Brain microvascular endothelial cell (primary cell): Measurements from ENCODE around the gene FBXW7.

Source experiments
- DNase-seq: peaks from one replicate; pipeline ENCODE4 v3.0.0-alpha.2; 2020
- H3K27ac ChIP-seq: fragments of 250-450 bp; sonication (Bioruptor Pico); 2 replicates; pipeline ENCODE4 v1.5.1; 2020; ENCODE audit warnings: mild to moderate bottlenecking, moderate library complexity
- H3K27me3 ChIP-seq: fragments of 250-450 bp; sonication (Bioruptor Pico); replicated peaks from 2 replicates; pipeline ENCODE4 v1.5.1; 2020; ENCODE audit warnings: mild to moderate bottlenecking
- H3K36me3 ChIP-seq: fragments of 250-450 bp; sonication (Bioruptor Pico); replicated peaks from 2 replicates; pipeline ENCODE4 v1.5.1; 2020; ENCODE audit warnings: mild to moderate bottlenecking
- H3K4me3 ChIP-seq: 2 replicates; pipeline ENCODE4 v1.5.1; 2011; ENCODE audit warnings: low read depth, mild to moderate bottlenecking, control low read depth, low read length, moderate library complexity
- in situ Hi-C: cut with HindIII; loops from 2 replicates; pipeline ENCODE4 v1.10.0; 2017; ENCODE audit warnings: low sequenced_read_pairs, low pct_ligation_motif_present
- TF ChIP-seq, protein P1 (sequence below): IDR thresholded peaks from 2 replicates; pipeline ENCODE4 v1.5.1; 2011; ENCODE audit warnings: low read depth, mild to moderate bottlenecking, moderate library complexity, low read length, control low read depth, inconsistent platforms; ENCODE audit errors: missing control alignments

FBXW7 gene

DNA sequence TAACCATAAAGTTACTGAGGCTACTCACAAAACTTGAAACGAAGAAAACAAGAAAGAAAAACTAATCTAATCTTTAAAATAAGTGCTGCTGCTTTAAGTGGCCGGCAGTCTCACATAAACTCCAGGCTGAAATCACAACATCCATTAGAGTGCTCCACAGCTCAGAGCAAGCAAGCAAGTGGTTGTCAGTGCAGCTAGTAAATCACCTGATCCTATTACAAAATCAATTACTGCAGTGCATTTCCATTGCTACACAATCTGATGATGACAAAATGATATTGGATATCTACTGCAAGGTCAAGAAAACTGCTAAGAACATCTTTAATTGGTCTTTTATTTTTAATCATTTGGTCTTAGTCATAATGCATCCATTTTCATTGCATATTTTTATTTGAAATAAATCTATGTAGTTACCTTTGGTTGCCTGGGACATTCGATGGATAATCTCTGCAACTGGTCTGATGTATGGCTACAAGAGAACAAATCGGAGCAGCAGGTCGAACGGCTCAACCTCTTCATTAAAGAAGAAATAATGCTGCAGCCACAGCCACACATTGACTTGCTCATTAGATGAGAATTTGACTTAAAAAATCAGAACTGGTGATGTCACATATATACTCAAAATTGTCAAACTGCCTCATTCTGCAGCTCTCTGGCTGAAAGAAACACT lies 87.7 kb downstream of the FBXW7 start:
- in situ Hi-C loops, result no loop called here
- H3K36me3 ChIP-seq, result no peaks in the 10 kb centered on the region
- TF ChIP-seq, protein P1, sequence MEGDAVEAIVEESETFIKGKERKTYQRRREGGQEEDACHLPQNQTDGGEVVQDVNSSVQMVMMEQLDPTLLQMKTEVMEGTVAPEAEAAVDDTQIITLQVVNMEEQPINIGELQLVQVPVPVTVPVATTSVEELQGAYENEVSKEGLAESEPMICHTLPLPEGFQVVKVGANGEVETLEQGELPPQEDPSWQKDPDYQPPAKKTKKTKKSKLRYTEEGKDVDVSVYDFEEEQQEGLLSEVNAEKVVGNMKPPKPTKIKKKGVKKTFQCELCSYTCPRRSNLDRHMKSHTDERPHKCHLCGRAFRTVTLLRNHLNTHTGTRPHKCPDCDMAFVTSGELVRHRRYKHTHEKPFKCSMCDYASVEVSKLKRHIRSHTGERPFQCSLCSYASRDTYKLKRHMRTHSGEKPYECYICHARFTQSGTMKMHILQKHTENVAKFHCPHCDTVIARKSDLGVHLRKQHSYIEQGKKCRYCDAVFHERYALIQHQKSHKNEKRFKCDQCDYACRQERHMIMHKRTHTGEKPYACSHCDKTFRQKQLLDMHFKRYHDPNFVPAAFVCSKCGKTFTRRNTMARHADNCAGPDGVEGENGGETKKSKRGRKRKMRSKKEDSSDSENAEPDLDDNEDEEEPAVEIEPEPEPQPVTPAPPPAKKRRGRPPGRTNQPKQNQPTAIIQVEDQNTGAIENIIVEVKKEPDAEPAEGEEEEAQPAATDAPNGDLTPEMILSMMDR, result no peak
- DNase-seq, result no peak
- H3K27me3 ChIP-seq, result no peaks in the 10 kb centered on the region
- H3K4me3 ChIP-seq, result no peak overlapping the region
- no peak overlapping the region for H3K27ac ChIP-seq

DNA sequence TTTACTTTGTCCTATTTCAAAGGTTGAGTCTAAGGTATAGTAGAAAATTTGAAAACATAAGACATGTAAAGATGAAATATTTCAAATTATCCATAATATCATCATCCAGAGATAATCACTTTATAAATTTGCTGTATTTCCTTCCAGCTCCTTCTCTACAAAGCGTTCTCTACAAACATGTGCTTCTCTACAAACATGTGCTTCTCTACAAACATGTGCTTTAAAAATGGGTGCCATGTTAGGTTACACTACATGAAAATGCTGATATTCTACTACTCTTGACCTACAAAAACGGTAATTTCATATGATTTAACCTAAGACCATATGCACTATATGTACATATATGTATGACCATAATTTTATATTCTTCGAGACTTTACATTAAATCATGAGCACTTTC lies 92.0 kb downstream of the FBXW7 start:
- DNase-seq, result no peak
- Histone ChIP-seq H3K4me3 (no peak overlapping the region), H3K27ac (no peak overlapping the region), H3K36me3 (no peaks in the 10 kb centered on the region), H3K27me3 (no peaks in the 10 kb centered on the region)
- TF ChIP-seq, protein P1, result no peak
- in situ Hi-C loops, result no loop called here

DNA sequence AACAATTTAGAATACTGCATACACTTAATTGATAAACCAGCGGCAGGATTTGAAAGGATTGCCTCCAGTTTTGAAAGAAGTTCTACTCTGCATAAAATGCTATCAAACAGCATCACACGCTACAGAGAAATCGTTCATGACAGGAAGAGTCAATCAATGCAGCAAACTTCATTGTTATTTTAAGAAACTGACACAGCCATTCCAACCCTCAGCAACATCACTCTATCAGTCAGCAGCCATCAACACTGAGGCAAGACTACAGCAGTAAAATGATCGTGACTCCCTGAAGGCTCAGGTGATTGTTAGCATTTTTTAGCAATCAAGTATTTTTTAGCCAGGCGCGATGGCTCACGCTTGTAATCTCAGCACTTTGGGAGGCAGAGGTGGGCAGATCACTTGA lies 98.3 kb downstream of the FBXW7 start:
- H3K4me3 ChIP-seq, result no peak overlapping the region
- DNase-seq, result no peak
- TF ChIP-seq, protein P1, result no peak
- no peaks in the 10 kb centered on the region for H3K27me3 ChIP-seq
- H3K27ac ChIP-seq, result no peak overlapping the region
- in situ Hi-C loops, result no loop called here
- H3K36me3 ChIP-seq, result no peaks in the 10 kb centered on the region

DNA sequence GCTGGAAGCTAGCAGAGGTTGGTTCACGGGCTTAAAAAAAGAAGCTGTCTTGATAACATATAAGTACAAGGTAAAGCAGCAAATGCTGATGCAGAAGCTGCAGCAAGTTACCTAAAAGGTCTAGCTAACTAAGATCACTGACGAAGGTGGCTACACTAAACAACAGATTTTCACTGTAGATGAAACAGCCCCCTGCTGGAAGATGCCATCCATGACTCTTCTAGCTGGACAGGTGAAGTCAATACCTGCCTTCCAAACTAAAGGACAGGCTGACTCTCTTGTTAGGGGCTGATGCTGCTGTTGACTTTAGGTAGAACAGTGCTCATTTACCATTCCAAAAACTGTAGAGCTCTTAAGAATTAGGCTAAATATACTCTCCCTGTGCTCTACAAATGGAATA lies 99.5 kb downstream of the FBXW7 start:
- no peak for DNase-seq
- no peaks in the 10 kb centered on the region for H3K36me3 ChIP-seq
- TF ChIP-seq, protein P1, result no peak
- no peak overlapping the region for H3K27ac ChIP-seq
- H3K4me3 ChIP-seq, result no peak overlapping the region
- no peaks in the 10 kb centered on the region for H3K27me3 ChIP-seq
- in situ Hi-C loops, result no loop called here

DNA sequence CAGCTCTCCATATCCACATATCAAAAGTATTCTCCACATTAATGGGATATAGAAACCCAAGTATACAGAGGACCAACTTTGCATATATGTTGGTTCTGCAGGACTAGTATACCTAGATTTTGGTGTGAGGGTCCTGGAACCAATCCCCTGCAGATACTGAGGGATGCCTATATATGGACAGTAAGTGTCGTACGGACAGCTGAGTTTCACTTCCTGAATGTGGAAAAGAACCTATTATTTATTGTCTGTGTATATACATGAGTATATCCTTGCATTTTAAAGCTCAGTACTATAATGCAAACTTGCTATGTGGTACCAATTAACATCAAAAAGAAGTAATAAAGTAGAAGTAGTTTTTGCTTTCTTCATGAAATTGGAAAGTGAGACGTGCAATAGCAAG lies 101.9 kb downstream of the FBXW7 start:
- no peak for DNase-seq
- TF ChIP-seq, protein P1, result no peak
- Histone ChIP-seq H3K27ac (no peak overlapping the region), H3K36me3 (no peaks in the 10 kb centered on the region), H3K27me3 (no peaks in the 10 kb centered on the region), H3K4me3 (no peak overlapping the region)
- in situ Hi-C loops, result no loop called here

DNA sequence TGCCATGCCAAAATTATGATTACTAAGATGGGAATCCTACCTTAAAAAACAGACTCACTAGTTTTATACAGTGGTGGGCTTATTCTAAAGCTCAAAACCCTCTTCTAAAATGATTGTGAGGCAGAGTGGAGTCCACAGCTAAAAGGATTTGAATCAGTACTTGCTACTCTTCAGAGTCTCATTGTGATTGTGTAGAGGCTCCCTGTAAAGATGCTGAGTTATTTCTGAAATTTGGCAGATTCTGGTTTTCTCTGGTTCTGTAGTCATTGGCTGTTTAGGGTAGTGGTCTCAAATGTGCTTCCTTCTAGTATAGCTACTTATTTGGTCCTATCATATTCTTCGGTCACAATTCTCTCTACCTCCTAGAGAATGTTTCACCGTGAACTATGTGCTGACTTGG lies 104.1 kb downstream of the FBXW7 start:
- H3K4me3 ChIP-seq, result no peak overlapping the region
- in situ Hi-C loops, result no loop called here
- no peaks in the 10 kb centered on the region for H3K27me3 ChIP-seq
- H3K36me3 ChIP-seq, result no peaks in the 10 kb centered on the region
- no peak overlapping the region for H3K27ac ChIP-seq
- DNase-seq, result no peak
- TF ChIP-seq, protein P1, result no peak
